Activated naive CD8-positive, alpha-beta T cell treated with anti-CD3 and anti-CD28 coated beads, Interleukin-2, amount 50 U/mL, for 24 hours (primary cell): ENCODE data around the gene ADNP.
A peak's percentile ranks its signal among the peaks of the same experiment; 100 is the strongest.

Experiments used
- ATAC-seq: fragments of 150-1000 bp; cut with Tn5 transposase; one replicate; pipeline ENCODE4 v1.10.0; 2021
- DNase-seq: peaks from one replicate; pipeline ENCODE4 v3.0.0; 2021
- H3K27ac Mint-ChIP-seq: one replicate; pipeline ENCODE4 v1.8.0; 2021; ENCODE audit warnings: mild to moderate bottlenecking, mixed read lengths
- H3K27me3 Mint-ChIP-seq: one replicate; pipeline ENCODE4 v1.8.0; 2021; ENCODE audit warnings: mixed read lengths
- H3K36me3 Mint-ChIP-seq: one replicate; pipeline ENCODE4 v1.8.0; 2021; ENCODE audit warnings: low read depth, mixed read lengths
- H3K4me1 Mint-ChIP-seq: one replicate; pipeline ENCODE4 v1.8.0; 2021; ENCODE audit warnings: mixed read lengths
- H3K4me3 Mint-ChIP-seq: one replicate; pipeline ENCODE4 v1.8.0; 2021; ENCODE audit warnings: mild to moderate bottlenecking, moderate library complexity, mixed read lengths
- H3K9me3 Mint-ChIP-seq: one replicate; pipeline ENCODE4 v1.8.0; 2021; ENCODE audit warnings: mixed read lengths

ADNP gene

DNA sequence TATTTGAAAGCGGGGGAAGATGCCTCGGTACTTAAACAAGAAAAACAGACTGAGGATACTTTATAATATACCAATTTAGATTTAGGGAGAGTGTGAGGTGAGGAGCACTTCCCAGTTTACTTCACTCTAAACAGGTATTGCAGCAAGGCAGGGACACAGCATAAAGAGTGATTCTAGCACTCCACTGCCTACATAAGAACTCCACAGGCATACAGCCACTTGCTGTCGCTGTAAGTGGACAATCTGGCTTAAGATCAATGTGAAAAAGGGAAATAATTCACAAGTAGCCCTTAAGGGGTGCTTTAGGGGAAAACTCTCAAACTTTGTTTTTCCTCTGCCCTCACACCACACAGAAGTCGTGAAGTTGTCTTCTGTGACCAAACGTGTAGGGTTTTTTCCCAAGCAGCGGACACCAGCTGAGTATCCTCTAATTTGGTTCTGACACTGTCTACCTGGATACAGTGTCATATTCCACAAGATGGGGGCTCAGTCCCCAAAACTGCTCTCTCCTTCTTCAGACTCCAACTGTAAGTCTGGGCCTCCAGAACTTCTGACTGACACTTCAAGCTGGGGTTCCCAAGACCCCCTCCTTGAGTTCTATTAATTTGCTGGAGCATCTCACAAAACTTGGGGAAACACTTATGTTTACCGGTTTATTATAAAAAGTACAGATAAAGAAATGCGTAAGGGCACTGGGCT, 9.3 kb downstream of the ADNP start:
- H3K27ac Mint-ChIP-seq: peak overlapping the region; percentile 59
- H3K4me1 Mint-ChIP-seq: peaks cover 84% of the 10 kb centered on the region
- H3K9me3 Mint-ChIP-seq: no peaks in the 10 kb centered on the region
- H3K36me3 Mint-ChIP-seq: peaks cover 32% of the 10 kb centered on the region
- H3K4me3 Mint-ChIP-seq: no peak overlapping the region
- ATAC-seq (no peak), DNase-seq (no peak)
- no peaks in the 10 kb centered on the region for H3K27me3 Mint-ChIP-seq

DNA sequence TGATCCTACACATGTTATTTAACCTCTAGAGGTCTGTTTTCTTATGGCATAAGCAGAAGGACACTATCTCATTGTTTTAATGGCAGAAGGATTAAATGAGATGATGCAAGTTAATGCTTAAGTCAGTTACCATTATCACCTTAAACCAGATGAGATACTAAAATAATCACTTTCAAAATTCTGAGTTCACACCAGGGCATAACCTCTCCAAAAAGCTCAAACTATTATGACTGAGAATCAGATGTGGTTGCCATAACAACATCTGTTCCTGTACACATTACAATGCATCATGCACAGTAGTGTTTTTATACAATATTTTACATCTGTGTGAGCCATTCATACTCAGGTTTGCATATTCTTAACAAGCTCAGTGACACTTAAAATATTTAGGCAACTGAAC, 10.2 kb downstream of the ADNP start:
- peak overlapping the region; percentile 35 for H3K27ac Mint-ChIP-seq
- H3K4me3 Mint-ChIP-seq: no peak overlapping the region
- no peaks in the 10 kb centered on the region for H3K9me3 Mint-ChIP-seq
- no peak for ATAC-seq
- peaks cover 36% of the 10 kb centered on the region for H3K36me3 Mint-ChIP-seq
- no peaks in the 10 kb centered on the region for H3K27me3 Mint-ChIP-seq
- H3K4me1 Mint-ChIP-seq: peaks cover 86% of the 10 kb centered on the region
- no peak for DNase-seq

DNA sequence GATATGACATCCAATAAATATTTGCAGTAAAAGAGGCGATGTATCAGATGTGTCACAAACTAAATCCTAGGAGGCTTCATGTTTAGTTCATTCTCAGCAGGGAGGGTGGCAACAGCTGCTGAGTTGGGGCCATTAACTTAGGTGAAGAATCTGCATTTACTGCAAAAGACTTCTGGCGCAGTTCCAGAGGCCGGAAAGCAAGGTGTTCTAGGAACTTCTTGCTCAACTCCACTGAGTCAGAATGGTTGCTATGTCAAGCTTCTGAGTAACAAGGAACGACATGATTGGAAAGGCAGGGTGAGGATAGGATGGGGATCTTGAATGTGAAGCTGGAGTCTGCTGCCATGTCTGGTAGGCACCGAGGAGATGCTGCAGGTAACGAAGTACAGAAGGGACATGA, 11.7 kb downstream of the ADNP start:
- no peak overlapping the region for H3K27ac Mint-ChIP-seq
- H3K4me1 Mint-ChIP-seq: peaks cover 85% of the 10 kb centered on the region
- DNase-seq: no peak
- no peaks in the 10 kb centered on the region for H3K27me3 Mint-ChIP-seq
- no peaks in the 10 kb centered on the region for H3K9me3 Mint-ChIP-seq
- ATAC-seq: no peak
- peaks cover 24% of the 10 kb centered on the region for H3K36me3 Mint-ChIP-seq
- no peak overlapping the region for H3K4me3 Mint-ChIP-seq

DNA sequence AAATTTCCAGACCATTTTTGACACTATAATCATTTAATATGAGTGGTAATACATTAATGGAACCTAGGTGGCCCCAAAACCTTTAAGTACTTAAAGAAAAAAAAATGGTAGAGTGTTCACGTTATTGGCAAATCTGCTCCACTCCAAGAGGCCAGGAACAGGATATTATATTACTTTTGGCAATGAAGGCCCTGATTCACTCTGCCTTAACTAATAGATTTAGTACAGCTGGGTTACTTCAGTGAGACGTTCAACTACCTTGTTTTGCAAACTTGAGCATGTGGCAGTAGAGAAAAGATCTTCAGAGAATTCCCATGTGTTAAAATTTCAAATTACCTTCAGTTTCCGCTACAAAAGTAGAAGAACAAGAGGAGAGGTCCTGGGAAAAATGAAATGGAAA, 12.8 kb downstream of the ADNP start:
- H3K4me1 Mint-ChIP-seq: peaks cover 86% of the 10 kb centered on the region
- no peak for ATAC-seq
- no peak overlapping the region for H3K4me3 Mint-ChIP-seq
- no peaks in the 10 kb centered on the region for H3K9me3 Mint-ChIP-seq
- H3K36me3 Mint-ChIP-seq: peaks cover 27% of the 10 kb centered on the region
- H3K27me3 Mint-ChIP-seq: no peaks in the 10 kb centered on the region
- no peak for DNase-seq
- H3K27ac Mint-ChIP-seq: no peak overlapping the region

DNA sequence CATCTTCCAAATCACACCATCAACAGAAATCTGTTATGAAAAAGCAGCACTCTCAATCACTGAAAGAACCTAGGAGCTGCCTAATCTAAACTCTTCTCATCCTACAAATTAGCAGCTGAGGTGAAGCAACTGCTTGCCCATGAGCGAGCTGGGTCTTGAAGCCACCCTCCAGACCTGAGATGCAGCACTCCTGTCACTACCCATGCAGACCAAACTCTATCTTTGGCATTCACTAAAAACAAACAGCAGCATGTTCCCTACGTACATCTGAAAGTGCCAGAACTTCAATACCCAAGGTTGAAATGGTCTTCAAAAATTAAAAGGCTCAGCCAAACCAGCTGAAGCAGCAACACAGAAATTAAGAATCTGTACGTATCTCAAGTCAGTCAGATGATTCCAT, 14.3 kb downstream of the ADNP start:
- Mint-ChIP-seq H3K4me3 (no peak overlapping the region), H3K27me3 (no peaks in the 10 kb centered on the region), H3K9me3 (no peaks in the 10 kb centered on the region), H3K36me3 (peaks cover 30% of the 10 kb centered on the region), H3K27ac (peak overlapping the region; percentile 36), H3K4me1 (peaks cover 88% of the 10 kb centered on the region)
- DNase-seq: no peak
- ATAC-seq: no peak

DNA sequence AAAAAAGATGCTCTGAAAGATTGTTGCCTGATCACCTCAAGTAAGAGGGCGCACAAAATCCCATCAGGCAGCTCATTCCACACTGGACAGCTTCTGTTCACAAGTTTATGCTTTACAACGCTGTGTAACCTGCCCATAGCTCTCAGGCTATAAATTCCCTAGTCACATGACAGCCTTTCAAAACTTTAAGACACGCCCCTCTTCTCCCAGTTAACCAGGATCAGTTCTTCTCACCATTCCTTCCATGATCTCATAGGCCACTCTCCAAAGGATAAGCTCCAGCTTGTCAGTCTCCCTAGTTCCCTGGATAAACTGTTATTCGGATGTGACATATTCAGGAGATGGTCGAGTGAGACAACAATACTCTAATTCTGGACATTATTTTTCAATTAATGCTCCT, 15.0 kb downstream of the ADNP start:
- no peak overlapping the region for H3K4me3 Mint-ChIP-seq
- H3K27ac Mint-ChIP-seq: peak overlapping the region; percentile 39
- H3K9me3 Mint-ChIP-seq: no peaks in the 10 kb centered on the region
- DNase-seq (no peak), ATAC-seq (no peak)
- no peaks in the 10 kb centered on the region for H3K27me3 Mint-ChIP-seq
- peaks cover 35% of the 10 kb centered on the region for H3K36me3 Mint-ChIP-seq
- peaks cover 88% of the 10 kb centered on the region for H3K4me1 Mint-ChIP-seq

DNA sequence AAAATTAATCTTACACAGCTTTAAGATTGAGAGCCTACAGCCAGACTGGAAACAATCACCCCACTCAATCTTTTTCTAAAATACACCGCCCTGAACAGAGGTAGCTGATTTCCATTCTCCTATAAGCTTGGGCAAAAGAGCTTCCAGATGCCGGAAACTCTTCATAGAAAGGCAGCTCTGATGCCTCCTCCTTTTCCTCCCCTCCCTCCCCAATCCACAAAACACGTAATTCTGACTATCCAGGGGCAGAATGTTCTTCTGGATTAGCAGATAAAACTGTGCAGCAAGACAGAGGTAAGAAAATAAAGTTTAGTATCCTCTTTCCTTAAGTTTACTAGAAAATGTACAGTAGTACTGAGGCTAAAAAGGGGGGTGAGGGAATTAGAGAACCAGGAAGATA, 15.8 kb downstream of the ADNP start:
- ATAC-seq (no peak), DNase-seq (no peak)
- peaks cover 87% of the 10 kb centered on the region for H3K4me1 Mint-ChIP-seq
- peak overlapping the region; percentile 68 for H3K27ac Mint-ChIP-seq
- H3K4me3 Mint-ChIP-seq: no peak overlapping the region
- peaks cover 41% of the 10 kb centered on the region for H3K36me3 Mint-ChIP-seq
- H3K9me3 Mint-ChIP-seq: no peaks in the 10 kb centered on the region
- H3K27me3 Mint-ChIP-seq: no peaks in the 10 kb centered on the region

DNA sequence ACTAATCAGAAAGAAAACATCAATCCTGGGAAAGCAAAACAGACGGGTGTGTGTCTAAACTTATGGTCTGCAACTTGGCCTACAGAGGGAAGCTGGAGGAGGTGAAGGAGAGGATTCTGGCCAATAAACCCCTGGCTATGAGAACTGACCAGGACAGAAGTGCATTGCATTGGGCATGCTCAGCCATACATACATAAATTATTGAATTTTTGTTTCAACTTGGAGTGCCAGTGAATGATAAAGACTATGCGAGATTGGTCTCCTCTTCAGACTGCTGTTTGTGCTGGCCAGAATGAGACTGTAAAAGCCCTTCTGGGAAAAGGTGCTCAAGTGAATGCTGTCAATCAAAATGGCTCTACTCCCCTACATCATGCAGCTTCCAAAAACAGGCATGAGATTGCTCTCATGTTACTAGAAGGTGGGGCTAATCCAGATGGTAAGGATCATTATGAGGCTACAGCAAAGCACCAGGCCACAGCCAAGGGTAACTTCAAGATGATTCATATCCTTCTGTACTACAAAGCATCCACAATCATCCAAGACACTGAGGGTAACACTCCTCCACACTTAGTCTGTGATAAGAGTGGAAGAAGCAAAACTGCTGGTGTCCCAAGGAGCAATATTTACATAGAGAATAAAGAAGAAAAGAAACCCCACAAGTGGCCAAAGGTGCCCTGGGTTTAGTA, 17.4 kb downstream of the ADNP start:
- peak; percentile 98 for ATAC-seq
- Mint-ChIP-seq H3K27me3 (no peaks in the 10 kb centered on the region), H3K4me3 (no peak overlapping the region), H3K9me3 (no peaks in the 10 kb centered on the region), H3K36me3 (peaks cover 47% of the 10 kb centered on the region), H3K4me1 (peaks cover 88% of the 10 kb centered on the region), H3K27ac (peak overlapping the region; percentile 47)
- DNase-seq: no peak

DNA sequence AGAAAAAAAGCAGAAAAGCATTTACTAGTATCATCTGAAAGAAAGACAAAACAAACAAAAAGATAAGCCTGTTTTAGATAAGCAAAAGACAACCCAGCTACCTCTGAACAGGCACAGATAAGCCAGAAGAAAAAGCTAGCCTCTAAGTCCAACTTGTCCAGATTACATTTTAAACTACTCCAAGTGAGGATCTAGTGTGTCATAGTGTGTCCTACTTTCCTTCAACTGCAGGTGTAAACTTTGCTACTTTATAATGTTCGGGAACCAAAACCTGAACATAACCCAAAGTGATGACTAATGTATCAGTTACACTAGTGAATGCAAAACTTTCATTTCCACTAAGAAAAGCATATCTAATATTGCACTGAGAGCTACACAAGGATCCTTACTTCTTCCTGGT, 19.5 kb downstream of the ADNP start:
- peak; percentile 27 for ATAC-seq

DNA sequence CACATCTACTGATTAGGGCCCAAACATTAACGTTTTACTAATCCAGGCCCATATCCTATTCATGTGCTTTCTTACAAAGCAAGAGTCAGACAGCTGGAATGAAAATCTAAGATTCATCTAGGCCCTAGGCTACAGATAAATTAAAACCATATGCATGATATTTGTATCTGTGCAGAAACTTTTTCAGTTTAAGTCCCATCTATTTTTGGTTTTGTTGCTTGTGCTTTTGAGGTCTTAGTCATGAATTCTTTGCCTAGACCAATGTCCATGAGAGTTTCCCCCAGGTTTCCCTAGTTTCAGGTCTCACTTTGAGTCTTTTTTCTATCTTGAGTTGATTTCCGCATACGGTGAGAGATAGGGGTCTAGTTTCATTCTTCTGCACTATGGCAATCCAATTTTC, 20.2 kb downstream of the ADNP start:
- Mint-ChIP-seq H3K27me3 (no peaks in the 10 kb centered on the region), H3K36me3 (peaks cover 45% of the 10 kb centered on the region), H3K27ac (peak overlapping the region; percentile 64), H3K9me3 (no peaks in the 10 kb centered on the region), H3K4me1 (peaks cover 67% of the 10 kb centered on the region), H3K4me3 (no peak overlapping the region)
- ATAC-seq (no peak), DNase-seq (no peak)

More for the DNA sequence above, 19.5 kb downstream of the ADNP start:
- no peaks in the 10 kb centered on the region for H3K9me3 Mint-ChIP-seq
- DNase-seq: no peak
- no peaks in the 10 kb centered on the region for H3K27me3 Mint-ChIP-seq
- H3K27ac Mint-ChIP-seq: peak overlapping the region; percentile 64
- peaks cover 47% of the 10 kb centered on the region for H3K36me3 Mint-ChIP-seq
- no peak overlapping the region for H3K4me3 Mint-ChIP-seq
- peaks cover 70% of the 10 kb centered on the region for H3K4me1 Mint-ChIP-seq

DNA sequence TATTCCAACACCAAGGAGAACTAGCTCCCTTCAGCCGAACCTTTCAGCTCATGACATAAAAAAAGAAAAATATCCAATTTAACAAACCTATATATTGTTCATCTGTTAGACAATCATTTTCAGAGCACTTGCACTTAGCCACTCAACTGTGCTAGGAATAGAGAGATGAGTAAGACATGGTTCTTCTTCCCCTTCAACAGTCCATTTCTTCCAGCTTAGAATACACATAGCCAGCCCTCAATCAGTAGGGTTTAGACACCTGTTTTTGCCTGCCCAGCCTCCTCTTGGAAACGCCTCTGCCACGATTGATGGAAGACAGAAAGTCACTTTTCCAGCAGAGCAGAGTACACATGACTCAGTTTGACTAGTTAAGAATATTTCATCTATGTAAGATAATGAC, 21.8 kb downstream of the ADNP start:
- H3K27ac Mint-ChIP-seq: no peak overlapping the region
- H3K27me3 Mint-ChIP-seq: no peaks in the 10 kb centered on the region
- peaks cover 51% of the 10 kb centered on the region for H3K36me3 Mint-ChIP-seq
- DNase-seq (no peak), ATAC-seq (no peak)
- no peaks in the 10 kb centered on the region for H3K9me3 Mint-ChIP-seq
- H3K4me1 Mint-ChIP-seq: peaks cover 60% of the 10 kb centered on the region
- H3K4me3 Mint-ChIP-seq: no peak overlapping the region

DNA sequence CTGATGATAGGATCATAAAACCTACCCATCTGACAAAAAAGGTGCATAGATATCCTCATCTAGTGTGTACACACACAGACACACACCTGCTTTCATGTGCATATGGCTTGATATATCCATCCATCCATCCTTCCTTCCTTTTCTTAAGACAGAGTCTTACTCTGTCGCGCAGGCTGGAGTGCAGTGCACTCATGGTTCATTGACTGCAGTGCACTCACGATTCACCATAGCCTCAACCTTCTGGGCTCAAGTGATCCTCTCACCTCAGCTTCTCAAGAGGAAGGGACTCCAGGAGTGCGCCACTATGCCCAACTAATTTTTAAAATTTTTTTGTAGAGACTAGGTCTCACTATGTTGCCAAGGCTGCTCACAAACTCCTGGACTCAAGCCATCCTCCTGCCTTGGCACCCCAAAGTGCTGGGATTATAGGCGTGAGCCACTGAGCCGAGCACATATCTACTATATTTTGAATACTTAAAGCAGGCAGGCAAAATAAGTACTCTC, 27.1 kb downstream of the ADNP start:
- H3K27me3 Mint-ChIP-seq: no peaks in the 10 kb centered on the region
- DNase-seq (no peak), ATAC-seq (no peak)
- H3K27ac Mint-ChIP-seq: no peak overlapping the region
- peaks cover 27% of the 10 kb centered on the region for H3K4me1 Mint-ChIP-seq
- no peaks in the 10 kb centered on the region for H3K9me3 Mint-ChIP-seq
- H3K4me3 Mint-ChIP-seq: no peak overlapping the region
- H3K36me3 Mint-ChIP-seq: peaks cover 57% of the 10 kb centered on the region

DNA sequence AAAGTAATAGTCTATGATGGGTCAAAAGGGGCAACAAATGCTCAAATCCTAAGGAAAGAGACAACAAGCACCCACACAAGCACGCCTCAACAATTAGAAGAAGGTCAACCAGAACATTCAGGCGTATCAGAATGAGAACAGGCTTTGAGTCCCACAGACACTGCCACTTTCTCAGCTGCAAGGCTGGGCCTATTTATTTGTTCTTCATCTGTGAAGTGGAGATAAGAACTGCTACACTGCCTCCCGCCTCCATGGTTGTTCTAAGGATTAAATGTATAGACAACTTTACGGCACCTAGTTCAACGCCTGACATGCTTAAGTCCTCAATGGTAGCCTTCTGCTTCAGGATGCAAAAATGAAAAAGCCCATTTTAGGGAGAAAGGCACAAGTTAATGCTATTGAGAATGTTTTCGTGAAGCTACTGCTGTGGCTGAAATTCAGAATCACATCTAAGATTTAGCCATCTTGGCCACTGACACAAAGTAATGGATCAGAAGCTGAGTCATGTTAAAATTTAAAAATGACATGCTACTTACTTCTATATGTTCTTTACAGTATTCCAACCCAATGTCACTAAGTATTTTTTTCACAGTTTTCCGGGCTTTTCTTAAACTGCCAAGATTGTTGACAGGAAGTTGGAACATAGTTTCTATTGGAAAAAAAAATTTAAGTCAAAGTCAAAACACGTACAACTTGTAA, 27.7 kb downstream of the ADNP start:
- H3K36me3 Mint-ChIP-seq: peaks cover 59% of the 10 kb centered on the region
- H3K4me1 Mint-ChIP-seq: peaks cover 25% of the 10 kb centered on the region

DNA sequence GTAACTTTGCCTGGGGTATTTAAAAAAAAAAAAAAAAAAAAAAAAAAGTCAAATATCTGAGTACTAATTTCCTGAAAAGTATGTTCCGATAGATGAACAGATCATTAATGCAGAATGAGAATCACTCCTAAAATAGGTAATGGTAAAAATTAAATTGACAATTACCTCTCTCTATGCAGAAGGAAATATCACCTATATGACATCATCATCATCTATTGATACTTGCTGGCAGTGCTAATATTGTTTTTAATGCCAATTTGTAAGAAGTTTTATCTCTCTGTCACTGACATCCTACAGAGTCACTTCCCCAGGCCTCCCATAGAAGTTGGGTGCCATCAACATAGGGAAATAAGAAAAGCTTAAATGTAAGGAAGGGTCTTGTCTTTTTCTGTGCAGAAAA, 29.9 kb downstream of the ADNP start:
- DNase-seq (no peak), ATAC-seq (no peak)
- no peak overlapping the region for H3K4me3 Mint-ChIP-seq
- no peak overlapping the region for H3K27ac Mint-ChIP-seq
- H3K27me3 Mint-ChIP-seq: no peaks in the 10 kb centered on the region
- H3K4me1 Mint-ChIP-seq: peaks cover 28% of the 10 kb centered on the region
- H3K9me3 Mint-ChIP-seq: no peaks in the 10 kb centered on the region
- H3K36me3 Mint-ChIP-seq: peaks cover 67% of the 10 kb centered on the region

More for the DNA sequence above, 27.7 kb downstream of the ADNP start:
- Mint-ChIP-seq H3K4me3 (no peak overlapping the region), H3K9me3 (no peaks in the 10 kb centered on the region), H3K27me3 (no peaks in the 10 kb centered on the region), H3K27ac (peak overlapping the region; percentile 30)
- ATAC-seq (no peak), DNase-seq (no peak)

DNA sequence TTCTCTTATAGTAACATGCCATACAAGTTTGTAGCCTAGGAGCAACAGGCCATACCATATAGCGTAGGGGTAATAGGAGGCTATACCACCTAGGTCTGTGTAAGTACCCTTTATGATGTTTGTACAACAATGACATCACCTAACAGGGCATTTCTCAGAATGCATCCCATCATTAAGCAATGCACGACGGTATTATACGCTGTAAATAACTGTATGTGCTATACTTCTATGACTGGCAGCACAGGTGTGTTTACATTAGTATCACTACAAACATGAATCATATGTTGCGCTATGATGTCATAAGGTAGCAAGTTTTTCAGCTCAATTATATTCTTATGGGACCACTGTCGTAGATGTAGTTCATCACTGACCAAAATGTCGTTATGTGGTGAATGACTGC, 31.0 kb downstream of the ADNP start:
- no peak for DNase-seq
- Mint-ChIP-seq H3K4me3 (no peak overlapping the region), H3K36me3 (peaks cover 65% of the 10 kb centered on the region), H3K27me3 (no peaks in the 10 kb centered on the region), H3K4me1 (peaks cover 23% of the 10 kb centered on the region), H3K9me3 (no peaks in the 10 kb centered on the region), H3K27ac (no peak overlapping the region)
- ATAC-seq: no peak
